B cell (primary cell): ENCODE measurements around the gene DUSP15. TPM values are rescaled to one million over a fixed set of nuclear protein-coding genes. Genes with fewer than 3 reads are reported as not detected.

ENCODE experiments used
- ATAC-seq: fragments of 200-7000 bp; cut with Tn5 transposase; one replicate; pipeline ENCODE4 v1.10.0; 2021; ENCODE audit warnings: low read depth, mild to moderate bottlenecking, moderate number of reproducible peaks, moderate library complexity
- CTCF ChIA-PET: fragments of 350-600 bp; sonication (Branson Sonifier 250); formaldehyde crosslinking; loops from one replicate; lab custom pipeline; 2021; ENCODE audit warnings: antibody characterized with exemption, inconsistent platforms; lab: Charles Lee
- POLR2A ChIA-PET: fragments of 350-600 bp; sonication (Branson Sonifier 250); formaldehyde crosslinking; loops from one replicate; lab custom pipeline; 2021; ENCODE audit warnings: antibody characterized with exemption; lab: Charles Lee
- DNase-seq: peaks from one replicate; pipeline ENCODE4 v3.0.0; 2013
- H2AFZ ChIP-seq: 2 replicates; pipeline ENCODE4 v1.6.1; 2012; ENCODE audit warnings: mild to moderate bottlenecking, low read depth, low read length; ENCODE audit not compliant: insufficient read depth, poor library complexity, severe bottlenecking
- H3K27ac ChIP-seq, 2 donors: 1 replicate in 1 of 2; 2 replicates in 1 of 2; pipeline ENCODE4 v1.5.1; 2012 to 2013; ENCODE audit warnings: low read length in 2 of 2, mild to moderate bottlenecking in 2 of 2, moderate library complexity in 1 of 2
- H3K27me3 ChIP-seq, 4 experiments: fragments of 200-600 bp in 1 of 4; sonication (generic) in 1 of 4; replicated peaks in 1 of 4; 1 replicate in 2 of 4; 2 replicates in 2 of 4; pipeline versions ENCODE4 v1.6.1 to v1.7.0; 2013 to 2016; ENCODE audit warnings: low read length in 3 of 4, mild to moderate bottlenecking in 2 of 4, mixed read lengths in 1 of 4, moderate library complexity in 1 of 4; ENCODE audit not compliant: insufficient read depth in 4 of 4, control insufficient read depth in 3 of 4; ENCODE audit errors: control extremely low read depth in 1 of 4
- H3K36me3 ChIP-seq, 2 experiments: replicated peaks in 1 of 2; 1 replicate in 1 of 2; 2 replicates in 1 of 2; pipeline versions ENCODE4 v1.6.1 to v1.7.1; 2013; ENCODE audit warnings: low read length in 1 of 2; ENCODE audit not compliant: insufficient read depth in 2 of 2, control insufficient read depth in 1 of 2; ENCODE audit errors: control extremely low read depth in 1 of 2, extremely low read depth in 1 of 2
- H3K4me1 ChIP-seq, 2 donors: fragments of 200-600 bp in 1 of 2; sonication (generic) in 1 of 2; 1 replicate in 1 of 2; 2 replicates in 1 of 2; pipeline versions ENCODE4 v1.5.1 to v1.6.1; 2013 to 2017; ENCODE audit warnings: low read length in 2 of 2; ENCODE audit not compliant: control insufficient read depth in 2 of 2, insufficient read depth in 2 of 2
- H3K4me2 ChIP-seq: replicated peaks from 2 replicates; pipeline ENCODE3; 2012; ENCODE audit warnings: mild to moderate bottlenecking, low read depth, low read length; ENCODE audit not compliant: poor library complexity, severe bottlenecking
- H3K4me3 ChIP-seq, 5 experiments: fragments of 200-600 bp in 1 of 5; sonication (generic) in 1 of 5; 1 replicate in 3 of 5; 2 replicates in 2 of 5; pipeline versions ENCODE4 v1.5.1 to v1.7.0; 2011 to 2016; ENCODE audit warnings: low read length in 4 of 5, mild to moderate bottlenecking in 4 of 5, low read depth in 2 of 5, control low read depth in 1 of 5, moderate library complexity in 1 of 5; ENCODE audit not compliant: insufficient read depth in 1 of 5; ENCODE audit errors: control extremely low read depth in 1 of 5, extremely low read depth in 1 of 5
- H3K79me2 ChIP-seq: fragments of 200-600 bp; sonication (generic); one replicate; pipeline ENCODE4 v1.6.0; 2016; ENCODE audit warnings: low read length; ENCODE audit not compliant: control insufficient read depth, insufficient read depth
- H3K9ac ChIP-seq: fragments of 200-600 bp; sonication (generic); 2 replicates; pipeline ENCODE4 v1.6.1; 2017; ENCODE audit warnings: mild to moderate bottlenecking, low read length, moderate library complexity
- H3K9me3 ChIP-seq, 3 donors: one replicate each; pipeline versions ENCODE4 v1.6.1 to v1.7.1; 2013; ENCODE audit warnings: low read length in 2 of 3; ENCODE audit not compliant: control insufficient read depth in 2 of 3, insufficient read depth in 1 of 3; ENCODE audit errors: control extremely low read depth in 1 of 3
- H4K20me1 ChIP-seq: 2 replicates; pipeline ENCODE4 v1.6.0; 2012; ENCODE audit warnings: mild to moderate bottlenecking, low read length; ENCODE audit not compliant: insufficient read depth, control insufficient read depth, poor library complexity, severe bottlenecking
- H3K27ac Mint-ChIP-seq: one replicate; pipeline ENCODE4 v1.8.0; 2021; ENCODE audit warnings: mixed read lengths
- H3K27me3 Mint-ChIP-seq: one replicate; pipeline ENCODE4 v1.8.0; 2021; ENCODE audit warnings: mixed read lengths
- H3K4me1 Mint-ChIP-seq: one replicate; pipeline ENCODE4 v1.8.0; 2021; ENCODE audit warnings: mixed read lengths
- H3K4me3 Mint-ChIP-seq: one replicate; pipeline ENCODE4 v1.8.0; 2021; ENCODE audit warnings: mixed read lengths
- H3K9me3 Mint-ChIP-seq: one replicate; pipeline ENCODE4 v1.8.0; 2022; ENCODE audit warnings: mixed read lengths; ENCODE audit not compliant: insufficient read depth
- CTCF ChIP-seq: fragments of 200-600 bp; IDR thresholded peaks from one replicate; pipeline ENCODE4 v1.8.0; 2022; ENCODE audit warnings: antibody characterized with exemption, mild to moderate bottlenecking
- EZH2 ChIP-seq: IDR thresholded peaks from 2 replicates; pipeline ENCODE4 v1.6.1; 2012; ENCODE audit warnings: borderline replicate concordance, low read depth, mild to moderate bottlenecking, moderate library complexity, low read length; ENCODE audit not compliant: insufficient read depth, poor library complexity, severe bottlenecking
- WGBS: methylation state at CpG from one replicate; pipeline ENCODE4 v1.1.5; 2013; ENCODE audit warnings: missing lambda C conversion rate; ENCODE audit not compliant: insufficient coverage; 5-methylcytosine and 5-hydroxymethylcytosine counted together
- intact Hi-C: fragments of 100-400 bp; cut with micrococcal nuclease; formaldehyde crosslinking; loops from one replicate; pipeline ENCODE4 v1.10.0; 2022
- polyA plus RNA-seq: library from polyadenylated mRNA; depleted of rRNA; stranded (reverse); fragments of >200 nt; gene quantifications from 2 replicates; pipeline ENCODE4 v1.2.3, GENCODE V29; 2012
- total RNA-seq, 2 donors: library from RNA; stranded (reverse); fragments of 120-200 nt in 1 of 2; gene quantifications; 1 replicate in 1 of 2; 2 replicates in 1 of 2; pipeline versions ENCODE4 v1.2.3 to v1.2.4, GENCODE V29; 2013 to 2022

Gene DUSP15
- total and polyA plus RNA-seq, 2 donors (not counting 1 experiment from before 2014, with no cell fraction given), result 0.78 to 3.3 TPM

- H3K27ac ChIP-seq, result no peak overlapping the region
- H3K27me3 Mint-ChIP-seq, result no peaks in the 10 kb centered on the region
- no peaks in the 10 kb centered on the region for H3K79me2 ChIP-seq
- no peak overlapping the region for H2AFZ ChIP-seq
- no peak overlapping the region for H3K4me3 Mint-ChIP-seq
- H3K4me1 ChIP-seq, result peaks cover 8 to 13% of the 10 kb centered on the region in 2 donors
- H3K4me1 Mint-ChIP-seq, result peaks cover 14% of the 10 kb centered on the region
- DNase-seq (no peak), ATAC-seq (no peak)
- no peak for TF ChIP-seq CTCF
- no peak for TF ChIP-seq EZH2
- no peak overlapping the region for H3K4me2 ChIP-seq
- no peaks in the 10 kb centered on the region for H4K20me1 ChIP-seq
- CTCF ChIA-PET, result interaction anchor here (0.5 to 1.3 kb wide), 6 partner anchors 11 to 343 kb away, joined by 3 read pairs; no protein-coding TSS in a partner anchor
- H3K36me3 ChIP-seq, result no peaks in the 10 kb centered on the region
- H3K27me3 ChIP-seq, result peaks cover 0 to 3% (median 0%) of the 10 kb centered on the region in 4 experiments
- POLR2A ChIA-PET, result interaction anchor here (0.6 kb wide), 1 partner anchor 25 kb away, joined by 9 read pairs; no protein-coding TSS in a partner anchor
- H3K9me3 ChIP-seq, result no peaks in the 10 kb centered on the region
- no peak overlapping the region for H3K4me3 ChIP-seq
- H3K9me3 Mint-ChIP-seq, result no peaks in the 10 kb centered on the region
- intact Hi-C loops, result no loop called here
- WGBS, result 97% methylated on average over 15 of the region's 20 CpGs
- no peak overlapping the region for H3K9ac ChIP-seq
- no peak overlapping the region for H3K27ac Mint-ChIP-seq
Observed at GRCh38 chr20:31833931-31834521, 36.3 kb downstream of the DUSP15 start.
